ENCODE measurements around the gene FAM171A1.

DNA sequence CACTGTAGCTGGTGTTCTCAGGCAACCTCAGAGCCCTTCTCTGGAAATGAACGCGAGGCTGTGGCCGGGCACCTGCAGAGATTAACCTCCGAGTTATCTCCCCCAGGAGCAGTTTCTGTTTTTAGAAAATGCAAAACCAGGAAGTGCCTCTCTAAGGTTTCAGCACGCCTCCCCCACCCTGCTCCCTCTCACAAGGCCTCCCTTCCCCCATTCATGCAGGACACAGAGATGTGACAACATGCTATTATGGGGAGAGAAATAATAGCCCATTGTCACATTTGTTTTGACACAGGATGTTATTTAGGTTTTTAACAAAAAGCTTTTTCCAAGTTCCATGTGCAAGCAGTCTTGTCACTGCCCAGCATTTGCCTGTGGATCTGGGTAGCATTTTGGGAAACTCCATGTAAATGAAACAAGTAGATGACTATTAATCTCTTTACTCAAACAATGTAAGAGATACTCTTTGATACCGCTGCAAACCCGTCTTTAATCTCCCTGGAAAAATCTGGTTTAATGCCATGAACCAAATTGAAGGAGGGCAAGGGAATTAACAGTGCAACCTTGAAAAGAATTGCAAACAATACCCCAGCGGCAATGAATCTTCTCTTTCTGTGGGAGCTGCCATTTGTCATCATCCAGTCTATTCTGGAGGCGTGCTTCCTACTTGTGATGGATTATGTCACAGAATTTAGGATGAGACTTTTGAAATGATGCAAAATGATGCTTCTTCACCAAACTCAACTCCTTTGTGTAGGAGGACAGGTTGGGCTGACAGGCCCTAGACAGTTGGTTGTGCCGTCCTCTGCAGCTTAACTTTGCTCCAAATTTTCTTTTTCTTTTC is 116.1 kb downstream of the FAM171A1 start:
- TF ChIP-seq, protein P1, sequence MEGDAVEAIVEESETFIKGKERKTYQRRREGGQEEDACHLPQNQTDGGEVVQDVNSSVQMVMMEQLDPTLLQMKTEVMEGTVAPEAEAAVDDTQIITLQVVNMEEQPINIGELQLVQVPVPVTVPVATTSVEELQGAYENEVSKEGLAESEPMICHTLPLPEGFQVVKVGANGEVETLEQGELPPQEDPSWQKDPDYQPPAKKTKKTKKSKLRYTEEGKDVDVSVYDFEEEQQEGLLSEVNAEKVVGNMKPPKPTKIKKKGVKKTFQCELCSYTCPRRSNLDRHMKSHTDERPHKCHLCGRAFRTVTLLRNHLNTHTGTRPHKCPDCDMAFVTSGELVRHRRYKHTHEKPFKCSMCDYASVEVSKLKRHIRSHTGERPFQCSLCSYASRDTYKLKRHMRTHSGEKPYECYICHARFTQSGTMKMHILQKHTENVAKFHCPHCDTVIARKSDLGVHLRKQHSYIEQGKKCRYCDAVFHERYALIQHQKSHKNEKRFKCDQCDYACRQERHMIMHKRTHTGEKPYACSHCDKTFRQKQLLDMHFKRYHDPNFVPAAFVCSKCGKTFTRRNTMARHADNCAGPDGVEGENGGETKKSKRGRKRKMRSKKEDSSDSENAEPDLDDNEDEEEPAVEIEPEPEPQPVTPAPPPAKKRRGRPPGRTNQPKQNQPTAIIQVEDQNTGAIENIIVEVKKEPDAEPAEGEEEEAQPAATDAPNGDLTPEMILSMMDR (IDR thresholded peaks at IDR 0.05; ENCODE audit: low read length), result no peak
- TF ChIP-seq EZH2 (IDR thresholded peaks at IDR 0.05; ENCODE audit: borderline replicate concordance, low read length), result no peak

Measured in OCI-LY1 (cell line).